Esophagus muscularis mucosa (tissue), 4 donors: Measurements from ENCODE around the gene GPRIN1. TPM values are rescaled to one million over a fixed set of nuclear protein-coding genes. Genes with fewer than 3 reads are reported as not detected.

ENCODE experiments used
- DNase-seq: peaks from one replicate; pipeline ENCODE4 v3.0.0-alpha.2; 2017; ENCODE audit errors: extremely low spot score
- H3K27ac ChIP-seq, 4 donors: fragments of 200-600 bp; sonication (generic); replicated peaks in 1 of 4; 1 replicate in 3 of 4; 2 replicates in 1 of 4; pipeline ENCODE4 v1.5.1; 2016 to 2019; ENCODE audit warnings: mild to moderate bottlenecking in 1 of 4
- H3K27me3 ChIP-seq, 4 donors: fragments of 200-600 bp; sonication (generic); one replicate each; pipeline versions ENCODE4 v1.5.1 to v1.6.0; 2016 to 2019
- H3K36me3 ChIP-seq, 4 donors: fragments of 200-600 bp; sonication (generic); one replicate each; pipeline ENCODE4 v1.5.1; 2016 to 2019
- H3K4me1 ChIP-seq, 4 donors: fragments of 200-600 bp; sonication (generic); one replicate each; pipeline ENCODE4 v1.5.1; 2016 to 2019
- H3K4me3 ChIP-seq, 4 donors: fragments of 200-600 bp; sonication (generic); 1 replicate in 2 of 4; 2 replicates in 2 of 4; pipeline ENCODE4 v1.5.1; 2016 to 2019; ENCODE audit warnings: mild to moderate bottlenecking in 4 of 4, moderate library complexity in 1 of 4
- H3K9me3 ChIP-seq, 4 donors: fragments of 200-600 bp; sonication (generic); 1 replicate in 3 of 4; 2 replicates in 1 of 4; pipeline ENCODE4 v1.5.1; 2016 to 2019
- EP300 ChIP-seq: sonication (generic); formaldehyde crosslinking; IDR thresholded peaks from one replicate; pipeline ENCODE4 v1.6.1; 2017; ENCODE audit warnings: antibody characterized with exemption
- POLR2A ChIP-seq: fragments of 450-650 bp; IDR thresholded peaks from one replicate; pipeline ENCODE4 v1.6.1; 2017; ENCODE audit warnings: antibody characterized with exemption, moderate library complexity, mild to moderate bottlenecking, low read depth
- POLR2AphosphoS5 ChIP-seq, 2 donors: sonication (generic); formaldehyde crosslinking; IDR thresholded peaks; one replicate each; pipeline ENCODE4 v1.6.1; 2017; ENCODE audit warnings: antibody characterized with exemption in 2 of 2
- WGBS: methylation state at CpG from one replicate; pipeline ENCODE4 v1.1.5; 2018; 5-methylcytosine and 5-hydroxymethylcytosine counted together
- intact Hi-C: fragments of 100-400 bp; cut with DNase I; formaldehyde crosslinking; loops from one replicate; pipeline ENCODE4 v1.15.1; 2023
- total RNA-seq, 4 donors: library from RNA; depleted of rRNA; stranded (reverse); fragments of >200 nt; gene quantifications; one replicate each; pipeline versions ENCODE4 v1.1.0 to v1.2.1, GENCODE V29; 2016
- TF ChIP-seq, protein P1 (sequence below), 3 experiments: fragments of 200-600 bp in 2 of 3; fragments of 450-650 bp in 1 of 3; sonication (generic) in 2 of 3; IDR thresholded peaks; one replicate each; pipeline ENCODE4 v1.5.1; 2017 to 2019; ENCODE audit warnings: antibody characterized with exemption in 3 of 3, mild to moderate bottlenecking in 2 of 3, moderate library complexity in 1 of 3

GPRIN1 gene
- total RNA-seq, 4 donors from 2014 or later = 0.42 to 1.0 (median 0.95) TPM

DNA sequence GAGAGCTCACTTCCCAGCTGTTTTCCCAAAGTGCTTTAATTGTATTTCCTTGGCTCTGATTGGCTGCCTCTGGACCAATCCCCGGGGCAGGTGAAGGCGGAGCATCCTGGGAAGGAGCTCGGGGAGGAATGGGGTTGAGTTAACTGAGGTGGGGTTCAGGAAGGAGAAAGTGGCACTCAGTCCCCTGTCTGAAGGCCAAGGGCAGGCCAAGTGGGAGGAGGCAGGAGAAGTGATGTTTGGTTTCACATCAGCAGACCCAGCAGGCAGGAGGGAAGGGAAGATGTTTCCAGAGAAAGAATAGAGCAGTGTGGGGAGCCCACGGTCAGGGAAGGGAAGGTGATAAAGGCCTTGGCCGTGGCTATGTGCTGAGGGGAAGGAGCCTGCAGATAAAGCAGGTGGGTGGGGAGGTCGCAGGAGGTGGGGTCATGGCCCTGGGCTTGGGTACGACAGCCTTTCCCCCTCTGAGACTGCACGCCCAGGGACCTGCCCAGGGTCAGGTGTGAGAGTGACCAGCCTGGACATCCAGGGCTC, 40.5 kb upstream of the GPRIN1 start:
- TF ChIP-seq POLR2A (no peak), EP300 (no peak), POLR2AphosphoS5 (IDR thresholded peaks at IDR 0.05) (no peak)
- TF ChIP-seq, protein P1, sequence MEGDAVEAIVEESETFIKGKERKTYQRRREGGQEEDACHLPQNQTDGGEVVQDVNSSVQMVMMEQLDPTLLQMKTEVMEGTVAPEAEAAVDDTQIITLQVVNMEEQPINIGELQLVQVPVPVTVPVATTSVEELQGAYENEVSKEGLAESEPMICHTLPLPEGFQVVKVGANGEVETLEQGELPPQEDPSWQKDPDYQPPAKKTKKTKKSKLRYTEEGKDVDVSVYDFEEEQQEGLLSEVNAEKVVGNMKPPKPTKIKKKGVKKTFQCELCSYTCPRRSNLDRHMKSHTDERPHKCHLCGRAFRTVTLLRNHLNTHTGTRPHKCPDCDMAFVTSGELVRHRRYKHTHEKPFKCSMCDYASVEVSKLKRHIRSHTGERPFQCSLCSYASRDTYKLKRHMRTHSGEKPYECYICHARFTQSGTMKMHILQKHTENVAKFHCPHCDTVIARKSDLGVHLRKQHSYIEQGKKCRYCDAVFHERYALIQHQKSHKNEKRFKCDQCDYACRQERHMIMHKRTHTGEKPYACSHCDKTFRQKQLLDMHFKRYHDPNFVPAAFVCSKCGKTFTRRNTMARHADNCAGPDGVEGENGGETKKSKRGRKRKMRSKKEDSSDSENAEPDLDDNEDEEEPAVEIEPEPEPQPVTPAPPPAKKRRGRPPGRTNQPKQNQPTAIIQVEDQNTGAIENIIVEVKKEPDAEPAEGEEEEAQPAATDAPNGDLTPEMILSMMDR (IDR thresholded peaks at IDR 0.05) = no peak
- no peak for DNase-seq
- intact Hi-C loops = no loop called here
- Histone ChIP-seq H3K9me3 (no peaks in the 10 kb centered on the region), H3K36me3 (peaks cover 7 to 33% (median 28%) of the 10 kb centered on the region in 4 donors), H3K27ac (no peak overlapping the region), H3K4me3 (no peak overlapping the region), H3K27me3 (no peaks in the 10 kb centered on the region), H3K4me1 (peaks cover 17 to 47% (median 39%) of the 10 kb centered on the region in 4 donors)
- 83% methylated on average over 8 of the region's 8 CpGs for WGBS

DNA sequence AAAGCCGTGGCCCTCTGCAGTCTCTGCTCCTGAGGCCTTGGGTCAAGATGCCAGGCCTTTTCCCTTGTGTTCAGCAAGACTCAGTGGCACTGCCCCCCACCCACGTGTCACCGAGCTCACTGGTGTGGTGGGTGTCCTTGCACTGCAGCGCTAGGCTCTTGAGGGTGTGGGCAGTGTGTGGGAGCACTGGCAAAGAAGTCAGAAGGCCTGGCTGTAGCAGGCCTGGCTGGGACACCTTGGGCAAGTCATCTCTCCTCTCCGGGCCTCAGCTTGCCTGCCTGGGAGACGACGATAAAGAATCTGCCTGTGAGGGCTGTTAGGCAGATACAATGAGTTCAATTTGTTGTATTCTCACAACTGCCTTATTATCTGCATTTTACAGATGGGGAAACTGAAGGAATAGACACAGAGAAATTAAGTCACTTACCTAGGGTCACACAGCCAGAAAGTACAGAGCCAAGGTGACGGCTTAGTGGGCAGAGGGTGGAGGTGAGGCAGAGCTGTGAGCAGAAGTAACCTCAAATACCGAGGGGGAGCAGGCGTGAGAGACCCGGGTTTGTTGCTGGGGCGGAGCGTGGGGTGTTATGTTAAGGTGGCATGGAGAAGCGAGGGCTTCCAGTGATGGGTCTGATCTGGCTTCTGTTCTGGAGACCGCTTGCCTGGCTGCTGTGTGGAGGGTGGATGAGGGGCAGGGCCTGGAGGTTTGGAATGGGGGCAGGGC, 38.7 kb upstream of the GPRIN1 start:
- intact Hi-C loops = loop anchor here (5.0 kb wide), 1 partner anchor 106 kb away; no protein-coding TSS in a partner anchor
- DNase-seq = no peak
- WGBS = 78% methylated on average over 12 of the region's 15 CpGs

GRCh38 chr5:176647843-176648473, 38.0 kb upstream of the GPRIN1 start:
- WGBS = 3% methylated on average over 11 of the region's 20 CpGs
- H3K4me3 ChIP-seq = peak overlapping the region; percentile 78 to 85 (median 84)
- H3K36me3 ChIP-seq = peaks cover 0 to 9% (median 4%) of the 10 kb centered on the region in 4 donors
- H3K9me3 ChIP-seq = no peaks in the 10 kb centered on the region
- intact Hi-C loops = loop anchor here (2.0 to 5.0 kb wide), 2 partner anchors 73 to 106 kb away; no protein-coding TSS in a partner anchor
- TF ChIP-seq EP300 (no peak), POLR2AphosphoS5 (IDR thresholded peaks at IDR 0.05) (no peak)
- TF ChIP-seq, protein P1 (IDR thresholded peaks at IDR 0.05) = no peak
- peak overlapping the region; percentile 80 to 87 (median 83) for H3K27ac ChIP-seq
- H3K27me3 ChIP-seq = no peaks in the 10 kb centered on the region
- no peak for DNase-seq
- peaks cover 17 to 47% (median 39%) of the 10 kb centered on the region in 4 donors for H3K4me1 ChIP-seq

More for the DNA sequence above, 38.7 kb upstream of the GPRIN1 start:
- Histone ChIP-seq H3K4me3 (peak overlapping the region; percentile 78 to 85 (median 84)), H3K27me3 (no peaks in the 10 kb centered on the region), H3K4me1 (peaks cover 17 to 47% (median 39%) of the 10 kb centered on the region in 4 donors), H3K36me3 (peaks cover 4 to 15% (median 11%) of the 10 kb centered on the region in 4 donors), H3K27ac (peak overlapping the region; percentile 80 to 87 (median 83)), H3K9me3 (no peaks in the 10 kb centered on the region)
- TF ChIP-seq POLR2A = no peak
- TF ChIP-seq, protein P1 (IDR thresholded peaks at IDR 0.05) = no peak
- TF ChIP-seq EP300 = no peak
- TF ChIP-seq POLR2AphosphoS5 (IDR thresholded peaks at IDR 0.05) = no peak

DNA sequence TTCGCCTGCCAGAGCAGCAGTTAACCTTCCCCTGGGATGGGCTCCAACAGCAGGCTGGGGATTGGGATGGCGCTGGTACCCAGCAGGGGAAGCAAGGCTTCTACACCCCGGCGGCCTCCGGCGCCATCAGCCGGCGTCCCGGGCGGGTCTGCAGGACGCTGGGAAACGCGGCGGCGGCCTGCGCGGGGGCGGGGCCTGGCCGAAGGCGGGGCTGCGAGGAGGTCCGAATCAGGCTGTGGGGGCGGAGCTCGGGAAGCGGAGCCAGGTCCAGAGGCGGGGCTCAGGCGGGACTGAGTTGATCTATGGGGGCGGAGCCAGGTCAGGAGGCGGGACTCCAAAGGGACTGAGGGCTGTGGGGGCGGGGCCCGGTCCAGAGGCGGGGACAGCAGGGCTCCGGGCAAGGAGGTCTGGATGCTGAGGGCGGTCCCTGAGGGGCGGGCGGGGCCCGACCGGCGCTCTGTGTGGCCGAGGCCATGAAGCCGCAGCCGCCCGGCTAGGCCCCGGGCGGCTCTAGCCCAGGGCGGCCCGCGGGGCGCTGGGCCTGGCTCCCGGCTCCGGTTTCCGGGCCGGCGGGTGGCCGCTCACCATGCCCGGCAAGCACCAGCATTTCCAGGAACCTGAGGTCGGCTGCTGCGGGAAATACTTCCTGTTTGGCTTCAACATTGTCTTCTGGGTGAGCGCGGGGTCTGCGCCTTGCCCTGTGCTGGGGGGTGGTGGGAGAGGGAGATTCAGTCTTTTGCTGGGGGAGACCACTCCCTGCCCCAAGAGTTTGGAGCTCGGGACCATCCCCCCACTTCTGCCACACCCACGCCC, 37.3 kb upstream of the GPRIN1 start, which contains the start of gene TSPAN17:
TSPAN17 (plus strand) TSS at position 455 of the 813 bp plus-strand sequence; CDS start at position 587, 132 bp downstream.
- Histone ChIP-seq H3K4me3 (peak within 1 kb of the TSS; percentile 78 to 85 (median 84)), H3K27ac (peak within 1 kb of the TSS; percentile 80 to 87 (median 83)), H3K4me1 (peaks cover 17 to 47% (median 39%) of the 10 kb centered on the region in 4 donors), H3K9me3 (no peaks in the 10 kb centered on the region), H3K36me3 (peaks cover 0 to 1% (median 0%) of the 10 kb centered on the region in 4 donors), H3K27me3 (no peaks in the 10 kb centered on the region)
- no peak for TF ChIP-seq POLR2A
- TF ChIP-seq POLR2AphosphoS5 (IDR thresholded peaks at IDR 0.05) = peak; percentile 67 to 76
- TF ChIP-seq, protein P1 (IDR thresholded peaks at IDR 0.05) = peak; percentile 20 to 46 (median 25)
- no peak for TF ChIP-seq EP300
- intact Hi-C loops = loop anchor here (2.0 to 5.0 kb wide), 2 partner anchors 72 to 105 kb away; no protein-coding TSS in a partner anchor
- WGBS = 0% methylated on average over 1 of the region's 63 CpGs
- peak; percentile 100 for DNase-seq
